Keratinocyte (primary cell): ENCODE results near the gene ABCG4. TPM values are rescaled to one million over a fixed set of nuclear protein-coding genes. Genes with fewer than 3 reads are reported as not detected.

Experiments
- DNase-seq: peaks from one replicate; pipeline ENCODE4 v3.0.0-alpha.2; 2011; ENCODE audit warnings: low read depth, missing footprints, low spot score
- FAIRE-seq: peaks from 2 replicates; lab custom pipeline; 2011; peaks lifted over from hg19 to GRCh38; lab: Jason Lieb, UNC
- H2AFZ ChIP-seq: 2 replicates; pipeline ENCODE4 v1.6.0; 2012; ENCODE audit warnings: low read length, control low read depth, inconsistent platforms; ENCODE audit not compliant: control insufficient read depth
- H3K27ac ChIP-seq: 2 replicates; pipeline ENCODE4 v1.5.1; 2011; ENCODE audit warnings: low read length; ENCODE audit not compliant: control insufficient read depth, insufficient read depth
- H3K27me3 ChIP-seq: 3 replicates; pipeline ENCODE4 v1.6.0; 2011; ENCODE audit warnings: low read length; ENCODE audit not compliant: control insufficient read depth, insufficient read depth; ENCODE audit errors: extremely low read depth
- H3K36me3 ChIP-seq, 2 experiments: 2 replicates in 1 of 2; 3 replicates in 1 of 2; pipeline ENCODE4 v1.5.1; 2011; ENCODE audit warnings: low read length in 2 of 2, mild to moderate bottlenecking in 1 of 2; ENCODE audit not compliant: control insufficient read depth in 2 of 2, insufficient read depth in 2 of 2; ENCODE audit errors: extremely low read depth in 1 of 2
- H3K4me1 ChIP-seq: 3 replicates; pipeline ENCODE4 v1.5.1; 2011; ENCODE audit warnings: low read length; ENCODE audit not compliant: control insufficient read depth, insufficient read depth; ENCODE audit errors: extremely low read depth
- H3K4me2 ChIP-seq: 3 replicates; pipeline ENCODE4 v1.6.0; 2011; ENCODE audit warnings: low read depth, low read length; ENCODE audit not compliant: control insufficient read depth, insufficient read depth; ENCODE audit errors: extremely low read depth
- H3K4me3 ChIP-seq, 3 experiments: fragments of 200-600 bp in 1 of 3; sonication (generic) in 1 of 3; 2 replicates in 2 of 3; 3 replicates in 1 of 3; pipeline ENCODE4 v1.5.1; 2011 to 2016; ENCODE audit warnings: low read length in 3 of 3, mild to moderate bottlenecking in 3 of 3, control low read depth in 2 of 3, inconsistent platforms in 1 of 3, low read depth in 1 of 3, mixed read lengths in 1 of 3, mixed run types in 1 of 3, moderate library complexity in 1 of 3; ENCODE audit not compliant: control insufficient read depth in 2 of 3, insufficient read depth in 2 of 3; ENCODE audit errors: extremely low read depth in 1 of 3
- H3K79me2 ChIP-seq: 2 replicates; pipeline ENCODE4 v1.6.0; 2012; ENCODE audit warnings: low read length; ENCODE audit not compliant: control insufficient read depth, insufficient read depth
- H3K9ac ChIP-seq: 3 replicates; pipeline ENCODE4 v1.6.0; 2011; ENCODE audit warnings: low read length; ENCODE audit not compliant: control insufficient read depth, insufficient read depth; ENCODE audit errors: extremely low read depth
- H3K9me1 ChIP-seq: 3 replicates; pipeline ENCODE4 v1.6.0; 2011; ENCODE audit warnings: low read length; ENCODE audit not compliant: control insufficient read depth, insufficient read depth; ENCODE audit errors: extremely low read depth
- H3K9me3 ChIP-seq: 2 replicates; pipeline ENCODE4 v1.5.1; 2012; ENCODE audit warnings: low read depth, low read length; ENCODE audit not compliant: control insufficient read depth
- H4K20me1 ChIP-seq: 3 replicates; pipeline ENCODE4 v1.6.0; 2011; ENCODE audit warnings: low read length; ENCODE audit not compliant: control insufficient read depth, insufficient read depth; ENCODE audit errors: extremely low read depth
- CTCF ChIP-seq, 3 experiments: IDR thresholded peaks in 1 of 3; conservative IDR thresholded peaks in 1 of 3; optimal IDR thresholded peaks in 1 of 3; 2 replicates in 2 of 3; 3 replicates in 1 of 3; pipeline versions ENCODE3 to v1.5.1; 2011; ENCODE audit warnings: low read length in 3 of 3, mild to moderate bottlenecking in 3 of 3, moderate library complexity in 2 of 3, control low read depth in 1 of 3, inconsistent platforms in 1 of 3; ENCODE audit not compliant: insufficient read depth in 2 of 3; ENCODE audit errors: extremely low read depth in 1 of 3
- EZH2 ChIP-seq: IDR thresholded peaks from one replicate; pipeline ENCODE4 v1.6.1; 2012; ENCODE audit warnings: inconsistent platforms, mild to moderate bottlenecking, low read length, moderate library complexity
- dilution Hi-C: fragments of 300-500 bp; cut with MboI; formaldehyde crosslinking; loops from one replicate; pipeline ENCODE4 v1.7.0; 2020; ENCODE audit warnings: low sequenced_read_pairs; ENCODE audit not compliant: extremely low pct_ligation_motif_present
- polyA plus RNA-seq, 5 experiments: library from polyadenylated mRNA; depleted of rRNA in 3 of 5; stranded (reverse) in 3 of 5; stranded (forward) in 1 of 5; unstranded in 1 of 5; fragments of >200 nt; gene quantifications; 1 replicate in 1 of 5; 2 replicates in 3 of 5; 3 replicates in 1 of 5; pipeline versions ENCODE4 v1.2.1 to v1.2.3, GENCODE V29; 2011 to 2012; ENCODE audit warnings: missing spikeins in 2 of 5, low read depth in 1 of 5, low replicate concordance in 1 of 5

Gene ABCG4
- polyA plus RNA-seq, 1 donor (not counting 4 experiments of a cell fraction or from before 2014, with no cell fraction given) = 0.14 TPM

- H3K9ac ChIP-seq = no peak overlapping the region
- no peak for FAIRE-seq
Measured at GRCh38 chr11:119188067-119188466, 39.2 kb downstream of the ABCG4 start.

GRCh38 chr11:119188887-119189286, 40.0 kb downstream of the ABCG4 start:
- Histone ChIP-seq H3K4me2 (no peak overlapping the region), H3K9me3 (no peaks in the 10 kb centered on the region)
- FAIRE-seq = no peak

More at GRCh38 chr11:119188067-119188466, 39.2 kb downstream of the ABCG4 start:
- DNase-seq = no peak
- dilution Hi-C loops = no loop called here
- Histone ChIP-seq H3K9me1 (no peaks in the 10 kb centered on the region), H3K9me3 (no peaks in the 10 kb centered on the region), H3K27ac (no peak overlapping the region), H3K79me2 (no peaks in the 10 kb centered on the region), H4K20me1 (no peaks in the 10 kb centered on the region), H2AFZ (no peak overlapping the region), H3K4me2 (no peak overlapping the region), H3K27me3 (peaks cover 14% of the 10 kb centered on the region), H3K4me1 (no peaks in the 10 kb centered on the region), H3K36me3 (no peaks in the 10 kb centered on the region), H3K4me3 (no peak overlapping the region)
- no peak for TF ChIP-seq EZH2
- no peak for TF ChIP-seq CTCF (optimal IDR thresholded peaks at IDR 0.05 in 1 of 3, IDR thresholded peaks at IDR 0.05 in 1 of 3, conservative IDR thresholded peaks at IDR 0.05 in 1 of 3; ENCODE audit: extremely low read depth in 1 of 3, insufficient read depth in 2 of 3, low read length in 3 of 3)

More at GRCh38 chr11:119188887-119189286, 40.0 kb downstream of the ABCG4 start:
- no peaks in the 10 kb centered on the region for H4K20me1 ChIP-seq
- no peak overlapping the region for H2AFZ ChIP-seq
- TF ChIP-seq EZH2 (no peak), CTCF (optimal IDR thresholded peaks at IDR 0.05 in 1 of 3, IDR thresholded peaks at IDR 0.05 in 1 of 3, conservative IDR thresholded peaks at IDR 0.05 in 1 of 3; ENCODE audit: extremely low read depth in 1 of 3, insufficient read depth in 2 of 3, low read length in 3 of 3) (no peak)
- H3K27ac ChIP-seq = no peak overlapping the region
- H3K27me3 ChIP-seq = peaks cover 14% of the 10 kb centered on the region
- no peaks in the 10 kb centered on the region for H3K36me3 ChIP-seq
- no peak overlapping the region for H3K9ac ChIP-seq
- H3K79me2 ChIP-seq = no peaks in the 10 kb centered on the region
- no peaks in the 10 kb centered on the region for H3K9me1 ChIP-seq
- no peaks in the 10 kb centered on the region for H3K4me1 ChIP-seq
- DNase-seq = no peak
- dilution Hi-C loops = no loop called here
- H3K4me3 ChIP-seq = no peak overlapping the region
